GM18951 (cell line): ENCODE results near the gene HMGN4.
"Not testable (repeated sequence)": the region's sequence is repeated elsewhere in the genome, so short reads cannot be mapped to it uniquely, and the experiment has no call there.

Experiments
- POLR2A ChIP-seq: IDR thresholded peaks from 4 replicates; pipeline ENCODE4 v1.6.1; 2011; ENCODE audit warnings: mild to moderate bottlenecking; ENCODE audit not compliant: insufficient read length, insufficient read depth; ENCODE audit errors: extremely low read depth
- in situ Hi-C: fragments of 300-500 bp; cut with MboI; formaldehyde crosslinking; loops from one replicate; pipeline ENCODE4 v1.12.0; 2022; ENCODE audit warnings: low sequenced_read_pairs, mixed read lengths, inconsistent platforms; ENCODE audit not compliant: unreplicated experiment

HMGN4 gene

DNA sequence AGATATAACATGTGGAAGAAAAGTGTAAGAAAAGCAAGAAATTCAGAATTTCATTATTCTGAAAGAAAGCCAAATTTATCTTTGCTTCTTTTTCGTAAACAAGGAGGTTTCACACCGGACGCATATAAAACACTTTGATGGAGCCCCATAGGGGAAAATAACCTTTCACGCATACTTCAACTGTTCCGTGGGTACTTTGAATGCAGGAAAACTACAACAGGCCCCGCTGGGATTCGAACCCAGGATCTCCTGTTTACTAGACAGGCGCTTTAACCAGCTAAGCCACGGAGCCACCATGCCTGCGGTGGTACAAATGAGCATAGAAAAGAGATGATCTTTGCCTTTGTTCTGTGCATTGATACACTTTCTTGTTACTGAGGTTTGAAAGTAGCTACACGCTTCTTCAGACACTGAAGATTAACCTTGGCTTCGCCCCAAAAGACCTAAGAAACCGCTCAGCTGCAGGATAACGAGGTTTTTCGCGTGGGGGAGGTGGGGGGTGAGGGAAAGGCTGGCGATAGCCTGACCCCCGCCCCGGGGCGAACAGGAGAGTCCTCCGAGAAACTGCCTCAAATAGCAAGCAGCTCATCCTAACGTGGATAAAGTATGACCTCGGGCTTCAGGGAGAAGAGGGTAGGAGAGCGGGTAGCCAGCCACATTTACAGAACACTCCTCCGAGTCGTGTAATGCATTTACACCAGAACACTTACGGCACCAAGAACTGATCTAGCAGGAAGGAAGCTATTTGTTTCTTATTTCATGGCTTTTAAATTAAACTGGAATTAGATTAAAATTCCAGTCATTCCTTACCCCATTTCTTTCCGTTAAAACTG lies 5.3 kb upstream of the HMGN4 start:
- in situ Hi-C loops = no loop called here
- TF ChIP-seq POLR2A = peak; percentile 37

DNA sequence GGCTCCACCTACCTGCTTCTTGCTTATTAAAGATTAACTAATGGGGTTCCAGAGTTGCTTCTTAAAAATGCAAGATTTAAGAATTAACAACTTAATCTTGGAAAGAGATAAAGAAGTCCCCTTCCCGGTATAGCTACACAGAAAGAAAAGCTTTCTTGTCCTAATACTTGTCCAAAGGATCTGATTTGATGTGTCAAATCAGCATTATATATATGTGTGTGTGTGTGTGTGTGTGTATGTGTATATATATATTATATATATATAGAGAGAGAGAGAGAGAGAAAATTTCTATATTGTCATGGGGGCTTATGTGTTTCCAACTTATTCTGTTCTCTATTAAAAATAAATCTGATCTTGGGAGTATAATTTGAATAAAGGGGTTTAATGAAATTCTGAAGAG lies 4.6 kb upstream of the HMGN4 start:
- in situ Hi-C loops = no loop called here
- no peak for TF ChIP-seq POLR2A

DNA sequence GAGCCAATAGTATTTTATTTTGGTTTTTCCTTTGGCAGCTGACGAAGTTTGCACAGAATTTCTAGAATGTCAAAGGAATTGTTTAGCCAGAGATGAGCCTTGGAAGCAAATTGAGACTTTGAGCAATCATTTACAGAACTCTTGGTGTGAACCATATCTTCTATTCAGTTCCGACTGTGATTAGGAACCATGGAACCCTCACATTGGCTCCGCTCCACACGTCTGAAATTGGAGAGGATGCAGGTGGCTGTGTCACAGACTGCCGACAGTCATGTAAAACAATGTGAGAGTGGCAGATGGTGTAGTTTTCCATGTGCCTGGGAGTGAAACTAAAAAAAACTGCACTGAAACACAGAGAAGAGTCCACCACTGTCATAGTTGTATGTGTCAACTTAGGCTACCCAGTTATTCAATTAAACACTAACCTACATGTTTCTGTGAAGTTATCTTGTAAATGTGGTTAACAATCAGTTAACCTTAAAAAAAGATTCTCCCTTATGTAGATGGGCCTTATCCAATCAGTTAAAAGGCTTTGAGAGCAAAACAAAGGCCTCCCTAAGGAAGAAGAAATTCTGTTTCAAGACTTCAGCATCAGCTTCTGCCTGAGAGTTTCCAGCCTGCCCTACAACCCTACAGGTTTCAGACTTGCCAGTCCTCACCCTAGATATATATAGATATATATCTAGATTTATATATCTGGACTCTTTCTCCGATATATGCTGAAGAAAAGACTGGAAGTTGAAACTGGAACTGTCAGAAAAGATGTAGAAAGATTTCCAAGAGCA lies 3.3 kb upstream of the HMGN4 start:
- in situ Hi-C loops = no loop called here

DNA sequence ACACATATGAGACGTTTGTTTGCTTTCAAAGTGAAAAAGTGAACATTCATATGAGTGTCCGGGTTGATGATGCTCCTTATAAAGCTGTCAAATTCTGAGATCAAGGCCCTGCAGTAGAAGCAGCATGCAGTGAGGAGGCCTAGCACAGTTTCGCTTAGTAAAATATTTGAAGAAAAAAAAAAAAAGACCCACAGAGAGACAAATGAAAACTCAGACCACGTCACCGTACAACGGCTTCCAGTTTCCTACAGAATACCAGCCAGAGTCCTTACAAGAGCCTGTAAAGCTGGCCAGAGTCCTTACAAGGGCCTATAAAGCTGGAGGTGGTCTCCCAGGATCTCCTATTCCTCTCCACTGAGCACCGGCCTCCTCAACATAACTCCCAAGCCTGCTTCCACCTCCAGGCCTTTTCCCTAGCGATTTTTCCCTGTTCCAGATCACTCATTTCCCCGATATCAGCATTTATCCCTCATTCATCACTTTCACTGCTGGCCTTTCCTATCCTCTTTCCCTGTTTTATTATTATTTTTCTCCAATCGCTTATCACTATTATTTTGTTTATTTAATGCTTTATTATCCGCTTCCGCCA lies 1.5 kb upstream of the HMGN4 start:
- peak; percentile 33 for TF ChIP-seq POLR2A
- in situ Hi-C loops = no loop called here

More for the DNA sequence above, 3.3 kb upstream of the HMGN4 start:
- no peak for TF ChIP-seq POLR2A

DNA sequence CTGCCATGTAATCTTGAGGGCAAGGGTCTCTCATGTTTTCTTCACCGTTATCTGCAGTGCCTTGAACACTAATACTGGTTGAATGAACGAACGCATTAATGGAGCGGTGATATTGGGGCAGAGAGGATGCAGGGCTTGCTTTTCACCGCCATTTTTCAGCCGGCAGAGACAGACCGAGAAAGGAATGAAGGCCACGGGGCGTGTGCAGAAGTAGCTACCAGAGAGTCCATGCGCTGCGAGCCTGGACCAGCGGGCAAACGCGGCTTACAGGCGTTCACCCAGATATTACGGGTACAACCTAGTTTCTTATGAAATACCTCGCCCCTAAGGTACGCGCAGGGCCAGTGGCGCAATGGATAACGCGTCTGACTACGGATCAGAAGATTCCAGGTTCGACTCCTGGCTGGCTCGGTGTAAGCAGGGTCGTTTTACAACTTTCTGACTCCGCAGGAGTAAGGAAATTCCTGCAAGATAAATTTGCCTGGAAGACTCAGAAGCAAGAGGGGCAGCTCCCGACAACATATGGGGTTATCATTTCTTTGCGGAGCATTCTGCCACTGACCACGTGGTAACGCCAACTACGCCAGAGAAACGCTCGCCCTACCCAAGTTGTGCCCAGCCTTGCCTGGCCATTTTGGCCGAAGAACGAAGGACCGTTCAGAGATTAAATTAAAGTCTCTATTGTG lies 863 bp upstream of the HMGN4 start:
- in situ Hi-C loops = no loop called here
- TF ChIP-seq POLR2A = peak; percentile 31

DNA sequence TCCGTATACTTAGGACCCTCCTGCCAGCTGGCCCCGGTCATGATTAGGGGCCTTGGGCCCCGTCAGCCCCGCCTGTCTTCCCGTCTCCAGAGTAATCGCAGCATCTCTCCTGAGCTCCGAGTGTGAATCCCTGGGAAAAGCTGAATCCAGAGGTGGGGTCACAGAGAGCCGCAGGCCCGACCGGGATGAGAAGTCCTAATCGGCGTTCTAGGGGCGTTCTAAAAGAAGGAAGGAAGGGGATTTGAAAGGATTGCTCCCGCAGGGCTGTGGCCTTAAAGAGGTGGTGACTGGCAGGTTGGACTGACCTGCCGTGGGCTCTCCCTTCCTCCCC lies 371 bp downstream of the HMGN4 start:
- TF ChIP-seq POLR2A = no peak
- in situ Hi-C loops = no loop called here

DNA sequence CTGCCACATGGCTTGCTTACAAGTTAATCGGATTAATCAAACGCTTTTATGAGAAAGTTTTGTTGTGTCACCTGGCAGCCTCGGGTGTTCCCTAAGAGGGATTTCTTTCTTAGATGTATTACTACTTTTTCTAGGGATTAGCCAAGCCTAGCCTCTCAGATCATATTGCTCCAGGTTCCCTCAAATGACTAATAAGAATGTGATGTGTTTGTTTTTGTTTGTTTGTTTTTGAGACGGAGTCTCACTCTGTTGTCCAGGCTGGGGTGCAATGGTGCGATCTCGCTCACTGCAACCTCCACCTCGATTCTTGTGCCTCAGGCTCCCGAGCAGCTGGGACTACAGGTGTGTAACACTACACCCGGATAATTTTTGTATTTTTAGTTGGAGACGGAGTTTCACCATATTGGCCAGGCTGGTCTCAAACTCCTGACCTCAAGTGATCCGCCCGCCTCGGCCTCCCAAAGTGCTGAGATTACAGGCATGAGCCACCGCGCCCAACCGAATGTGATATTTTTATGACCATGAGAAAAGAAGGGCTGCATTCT lies 977 bp downstream of the HMGN4 start:
- in situ Hi-C loops = no loop called here
- no peak for TF ChIP-seq POLR2A

DNA sequence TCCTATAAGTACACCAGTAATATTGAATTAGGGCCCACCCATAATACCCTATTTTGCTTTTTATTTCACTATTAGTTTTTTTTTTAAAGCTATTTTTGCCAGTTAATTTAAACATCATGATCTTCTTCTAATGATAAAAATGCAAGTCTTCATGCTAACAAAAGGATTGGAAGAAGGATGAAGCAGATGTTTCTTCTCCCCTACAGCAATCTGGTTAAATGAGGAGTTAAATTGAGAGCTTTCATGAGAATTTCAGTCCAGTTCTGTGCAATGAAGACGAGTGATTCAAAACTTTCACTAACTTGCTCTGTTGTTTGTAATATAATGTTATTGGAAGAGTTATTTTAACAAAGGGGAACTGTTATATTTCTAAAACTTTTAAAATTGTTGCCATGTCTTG lies 3.4 kb downstream of the HMGN4 start:
- in situ Hi-C loops = no loop called here
- TF ChIP-seq POLR2A = no peak

DNA sequence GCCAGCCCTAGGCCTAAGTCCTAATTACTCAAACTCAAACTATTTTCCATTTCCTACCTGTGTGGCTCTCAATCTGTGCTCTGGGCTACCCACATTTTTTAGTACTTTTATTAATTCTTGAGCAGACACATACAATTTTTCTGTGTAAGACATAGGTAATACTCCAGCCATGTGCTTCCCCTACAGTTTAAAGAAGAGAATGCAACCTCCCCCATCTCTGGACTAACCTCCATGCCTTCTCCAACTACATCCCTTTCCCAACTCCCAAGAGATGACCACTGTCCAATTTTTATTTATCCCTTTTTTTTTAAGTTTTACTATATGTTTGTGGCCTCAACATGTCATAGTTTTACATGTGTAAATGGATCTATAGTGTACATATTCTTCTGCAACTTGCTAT lies 5.8 kb downstream of the HMGN4 start:
- no peak for TF ChIP-seq POLR2A
- in situ Hi-C loops = no loop called here

DNA sequence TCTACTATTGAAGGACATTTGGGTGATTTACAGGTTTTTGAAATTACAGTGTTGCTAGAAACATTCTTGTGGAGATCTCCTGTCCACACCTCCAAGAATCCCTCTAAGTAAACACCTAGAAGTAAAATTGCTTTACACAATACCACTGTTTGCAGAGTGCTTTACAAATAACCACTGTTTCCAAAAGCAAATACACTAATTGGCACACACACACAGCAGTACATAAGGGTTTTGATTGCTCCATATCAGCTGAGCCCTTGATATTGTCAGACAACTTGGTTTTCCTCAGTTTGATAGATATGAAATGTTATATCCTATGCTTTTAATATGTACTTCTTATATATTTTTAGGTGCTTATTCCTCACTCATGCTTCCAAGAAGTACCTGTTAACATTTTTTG lies 6.3 kb downstream of the HMGN4 start:
- TF ChIP-seq POLR2A = no peak
- in situ Hi-C loops = no loop called here

DNA sequence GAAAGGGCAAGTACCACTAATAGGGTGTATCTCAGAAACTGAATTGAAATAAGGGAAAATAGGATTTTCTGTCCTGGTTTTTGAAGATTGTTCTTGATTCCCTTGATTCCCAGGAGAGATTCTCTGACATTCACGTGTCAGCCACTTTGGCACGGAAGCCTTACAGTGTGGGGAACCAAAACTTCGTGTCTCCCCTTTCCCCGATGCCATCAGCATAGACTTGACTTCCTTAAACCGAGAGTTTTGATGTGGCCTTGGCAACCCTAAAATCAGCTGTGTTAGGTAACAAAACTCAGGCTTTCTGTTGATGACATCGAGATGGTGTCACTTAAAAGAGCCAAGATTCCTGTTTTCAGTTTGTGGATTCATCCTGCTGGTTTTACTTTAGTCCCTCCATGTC lies 7.5 kb downstream of the HMGN4 start:
- in situ Hi-C loops = no loop called here
- TF ChIP-seq POLR2A = no peak

DNA sequence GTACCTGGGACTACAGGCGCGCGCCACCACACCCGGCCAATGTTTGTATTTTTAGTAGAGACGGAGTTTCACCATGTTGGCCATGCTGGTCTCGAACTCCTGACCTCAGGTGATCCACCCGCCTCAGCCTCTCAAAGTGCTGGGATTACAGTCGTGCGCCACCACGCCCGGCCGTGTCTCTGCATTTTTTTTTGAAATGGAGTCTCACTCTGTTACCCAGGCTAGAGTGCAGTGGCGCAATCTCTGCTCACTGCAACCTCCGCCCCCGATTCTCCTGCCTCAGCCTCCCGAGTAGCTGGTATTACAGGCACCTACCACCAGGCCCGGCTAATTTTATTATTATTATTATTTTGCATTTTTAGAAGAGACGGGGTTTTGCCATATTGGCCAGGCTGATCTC lies 9.2 kb downstream of the HMGN4 start:
- in situ Hi-C loops = not testable (repeated sequence)

DNA sequence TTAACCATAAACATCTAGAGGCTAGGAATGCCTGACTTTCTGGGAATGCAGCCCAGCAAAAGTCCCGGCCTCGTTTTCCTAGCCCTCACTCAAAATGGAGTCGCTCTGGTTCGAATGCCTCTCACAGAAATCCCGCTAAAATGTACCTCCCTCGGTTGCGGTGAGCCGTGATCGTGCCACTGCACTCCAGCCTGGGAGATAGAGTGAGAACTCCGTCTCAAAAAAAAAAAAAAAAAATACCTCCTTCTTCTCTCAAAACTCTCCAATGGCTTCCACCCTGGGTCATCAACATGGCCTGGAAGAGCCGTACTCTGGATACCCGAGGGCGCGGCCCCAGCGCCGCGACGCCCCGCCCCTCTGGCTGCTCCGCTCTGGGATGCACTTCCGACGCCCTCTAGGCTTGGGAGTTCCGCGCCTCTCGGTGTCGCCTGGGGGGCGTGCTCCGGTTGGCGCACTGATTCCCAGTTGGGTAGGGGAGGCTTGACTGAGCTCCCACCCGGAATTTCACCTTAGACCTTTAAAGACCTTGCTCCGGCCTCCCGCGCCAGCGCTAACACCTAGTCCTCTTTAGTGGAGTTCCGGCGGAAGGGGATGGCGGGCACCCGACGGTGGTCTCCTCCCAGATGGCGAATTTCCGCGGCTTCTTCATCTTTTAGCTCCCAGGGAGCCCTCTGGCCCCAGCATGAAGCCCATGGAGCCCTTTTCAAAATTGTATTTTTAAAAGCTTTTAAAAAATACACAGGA lies 12.3 kb downstream of the HMGN4 start:
- peak; percentile 65 for TF ChIP-seq POLR2A
- in situ Hi-C loops = no loop called here

DNA sequence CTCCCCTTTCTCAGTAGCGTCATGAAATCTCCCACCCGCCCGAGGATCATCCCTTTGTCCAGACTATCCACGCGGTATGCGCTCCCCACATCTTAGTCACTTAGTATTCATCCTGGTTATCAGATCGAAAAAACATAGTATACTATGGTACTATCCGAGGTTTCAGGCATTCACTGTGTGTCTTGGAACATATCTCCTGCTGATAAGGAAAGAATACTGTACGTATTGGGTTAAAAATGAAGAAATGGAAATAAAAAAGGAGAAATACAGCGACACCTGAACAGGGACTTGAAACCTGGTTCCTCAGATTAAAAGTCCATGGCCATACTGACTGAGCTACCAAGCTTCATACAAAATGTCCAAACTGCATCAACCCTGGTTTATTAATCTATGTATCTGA lies 14.0 kb downstream of the HMGN4 start:
- in situ Hi-C loops = no loop called here
- no peak for TF ChIP-seq POLR2A
